ENCODE data around the gene IL1A.

- no peak for TF ChIP-seq CTCF (conservative IDR thresholded peaks at IDR 0.05 in 1 of 2, IDR thresholded peaks at IDR 0.05 in 1 of 2; ENCODE audit: extremely low read depth in 1 of 2, insufficient read depth in 1 of 2, low read depth in 1 of 2, low read length in 2 of 2)
- no peak for TF ChIP-seq EZH2 (IDR thresholded peaks at IDR 0.05; ENCODE audit: borderline replicate concordance, low read length)
Measured at GRCh38 chr2:112733871-112734270, 50.4 kb downstream of the IL1A start.
